GM21360 (cell line): Measurements from ENCODE around the gene SSH2.
A peak's percentile ranks its signal among the peaks of the same experiment; 100 is the strongest.

ENCODE experiments used
- ATAC-seq: cut with Tn5 transposase; IDR thresholded peaks from one replicate; pipeline ENCODE4 v1.9.1; 2021; ENCODE audit warnings: mild to moderate bottlenecking, moderate library complexity; ENCODE audit not compliant: unreplicated experiment

Gene SSH2

GRCh38 chr17:29642171-29642611, 287.8 kb downstream of the SSH2 start:
- no peak for ATAC-seq

- no peak for ATAC-seq
These were observed 288.9 kb downstream of the SSH2 start for GRCh38 chr17:29640981-29641642.

- no peak for ATAC-seq
These were observed 289.6 kb downstream of the SSH2 start for GRCh38 chr17:29640413-29640812.

- no peak for ATAC-seq
These were observed 296.1 kb downstream of the SSH2 start for GRCh38 chr17:29633886-29634285.

- no peak for ATAC-seq
These were observed 299.3 kb downstream of the SSH2 start for GRCh38 chr17:29630630-29631193.

- no peak for ATAC-seq
These were observed 300.2 kb downstream of the SSH2 start for GRCh38 chr17:29629839-29630238.

- ATAC-seq = no peak
These were observed 301.4 kb downstream of the SSH2 start for GRCh38 chr17:29628644-29629043.

- no peak for ATAC-seq
These were observed 302.1 kb downstream of the SSH2 start for GRCh38 chr17:29627951-29628350.

- no peak for ATAC-seq
These were observed 304.8 kb downstream of the SSH2 start for GRCh38 chr17:29625037-29625750.

GRCh38 chr17:29624586-29624985, 305.4 kb downstream of the SSH2 start:
- no peak for ATAC-seq

- no peak for ATAC-seq
These were observed 306.8 kb downstream of the SSH2 start for GRCh38 chr17:29623283-29623647.

- ATAC-seq = peak; percentile 58
These were observed 307.4 kb downstream of the SSH2 start, which contains the start of gene CORO6 for GRCh38 chr17:29622337-29623282. CORO6 (minus strand) TSS chr17:29622912; CDS start chr17:29621421, 1,491 bp downstream.

GRCh38 chr17:29621751-29622194, 308.3 kb downstream of the SSH2 start:
- ATAC-seq = no peak

- ATAC-seq = no peak
These were observed 309.1 kb downstream of the SSH2 start for GRCh38 chr17:29620779-29621500.

GRCh38 chr17:29620271-29620670, 309.8 kb downstream of the SSH2 start:
- ATAC-seq = no peak

GRCh38 chr17:29619251-29619650, 310.8 kb downstream of the SSH2 start:
- no peak for ATAC-seq

GRCh38 chr17:29618272-29619065, 311.6 kb downstream of the SSH2 start:
- ATAC-seq = no peak

- no peak for ATAC-seq
These were observed 312.4 kb downstream of the SSH2 start for GRCh38 chr17:29617481-29618271.

- peak; percentile 50 for ATAC-seq
These were observed 312.9 kb downstream of the SSH2 start for GRCh38 chr17:29617125-29617480.
